Epithelial cell of proximal tubule (primary cell): Measurements from ENCODE around the gene CD74. TPM values are rescaled to one million over a fixed set of nuclear protein-coding genes. Genes with fewer than 3 reads are reported as not detected.

Experiments
- DNase-seq: peaks from one replicate; pipeline ENCODE4 v3.0.0-alpha.2; 2011; ENCODE audit warnings: low read depth
- H3K4me3 ChIP-seq: 2 replicates; pipeline ENCODE4 v1.5.1; 2011; ENCODE audit warnings: low read depth, mild to moderate bottlenecking, low read length
- total RNA-seq: library from RNA; depleted of rRNA; stranded (reverse); fragments of >200 nt; gene quantifications from 2 replicates; pipeline ENCODE4 v1.2.3, GENCODE V29; 2015
- TF ChIP-seq, protein P1 (sequence below): conservative IDR thresholded peaks from 2 replicates; pipeline ENCODE4 v1.5.1; 2012; ENCODE audit warnings: low read depth, mild to moderate bottlenecking, low read length

CD74 gene
- total RNA-seq, 1 donor from 2014 or later, result 54.4 TPM

GRCh38 chr5:150389531-150390266 lies 23.0 kb downstream of the CD74 start:
- no peak overlapping the region for H3K4me3 ChIP-seq
- no peak for DNase-seq
- TF ChIP-seq, protein P1, sequence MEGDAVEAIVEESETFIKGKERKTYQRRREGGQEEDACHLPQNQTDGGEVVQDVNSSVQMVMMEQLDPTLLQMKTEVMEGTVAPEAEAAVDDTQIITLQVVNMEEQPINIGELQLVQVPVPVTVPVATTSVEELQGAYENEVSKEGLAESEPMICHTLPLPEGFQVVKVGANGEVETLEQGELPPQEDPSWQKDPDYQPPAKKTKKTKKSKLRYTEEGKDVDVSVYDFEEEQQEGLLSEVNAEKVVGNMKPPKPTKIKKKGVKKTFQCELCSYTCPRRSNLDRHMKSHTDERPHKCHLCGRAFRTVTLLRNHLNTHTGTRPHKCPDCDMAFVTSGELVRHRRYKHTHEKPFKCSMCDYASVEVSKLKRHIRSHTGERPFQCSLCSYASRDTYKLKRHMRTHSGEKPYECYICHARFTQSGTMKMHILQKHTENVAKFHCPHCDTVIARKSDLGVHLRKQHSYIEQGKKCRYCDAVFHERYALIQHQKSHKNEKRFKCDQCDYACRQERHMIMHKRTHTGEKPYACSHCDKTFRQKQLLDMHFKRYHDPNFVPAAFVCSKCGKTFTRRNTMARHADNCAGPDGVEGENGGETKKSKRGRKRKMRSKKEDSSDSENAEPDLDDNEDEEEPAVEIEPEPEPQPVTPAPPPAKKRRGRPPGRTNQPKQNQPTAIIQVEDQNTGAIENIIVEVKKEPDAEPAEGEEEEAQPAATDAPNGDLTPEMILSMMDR, result no peak

DNA sequence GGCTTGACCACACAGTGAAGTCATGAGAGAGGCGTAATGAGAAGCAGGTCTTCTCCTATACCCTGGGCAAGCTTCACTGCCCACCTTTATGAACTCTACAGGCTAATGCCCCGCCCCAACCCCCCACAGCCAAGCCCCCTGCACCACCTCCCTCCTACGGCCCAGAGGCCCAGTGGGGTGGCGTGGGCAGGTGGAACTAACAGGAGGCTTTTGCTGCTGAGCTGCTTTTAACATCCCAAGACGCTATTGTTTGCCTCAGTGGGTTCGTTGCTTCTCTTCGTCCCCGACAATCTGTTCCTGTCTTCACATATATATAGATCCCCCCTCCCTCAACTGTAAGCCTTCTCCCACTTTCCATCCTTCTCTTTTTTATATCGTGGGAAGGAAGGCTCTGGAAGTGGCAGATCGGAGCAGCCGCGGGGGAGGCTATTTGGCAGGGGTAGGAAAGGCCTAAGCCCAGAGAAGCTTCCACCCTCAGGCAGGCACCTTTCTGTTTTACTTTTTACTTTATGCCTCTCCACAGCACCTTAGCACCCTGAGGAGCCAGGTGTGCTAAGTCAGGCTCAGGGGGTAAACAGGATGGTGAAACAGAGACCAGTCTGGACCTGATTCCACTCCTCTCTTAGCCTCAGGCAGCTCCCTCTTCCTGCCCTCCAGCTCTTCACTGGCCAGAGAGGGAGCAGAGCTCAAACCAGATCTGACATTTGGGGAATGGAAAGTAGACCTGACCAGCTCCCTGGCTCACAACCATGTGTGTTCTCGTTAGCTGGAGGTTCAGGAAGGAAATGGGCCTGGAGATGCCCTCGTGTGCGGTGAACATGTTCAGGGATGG lies 26.5 kb downstream of the CD74 start:
- TF ChIP-seq, protein P1, result no peak
- H3K4me3 ChIP-seq, result no peak overlapping the region
- no peak for DNase-seq

GRCh38 chr5:150384701-150385100 lies 28.0 kb downstream of the CD74 start:
- no peak overlapping the region for H3K4me3 ChIP-seq
- no peak for DNase-seq
- TF ChIP-seq, protein P1, result no peak

- TF ChIP-seq, protein P1, result no peak
- DNase-seq, result no peak
- no peak overlapping the region for H3K4me3 ChIP-seq
Measured at GRCh38 chr5:150377964-150378694, 34.6 kb downstream of the CD74 start.

DNA sequence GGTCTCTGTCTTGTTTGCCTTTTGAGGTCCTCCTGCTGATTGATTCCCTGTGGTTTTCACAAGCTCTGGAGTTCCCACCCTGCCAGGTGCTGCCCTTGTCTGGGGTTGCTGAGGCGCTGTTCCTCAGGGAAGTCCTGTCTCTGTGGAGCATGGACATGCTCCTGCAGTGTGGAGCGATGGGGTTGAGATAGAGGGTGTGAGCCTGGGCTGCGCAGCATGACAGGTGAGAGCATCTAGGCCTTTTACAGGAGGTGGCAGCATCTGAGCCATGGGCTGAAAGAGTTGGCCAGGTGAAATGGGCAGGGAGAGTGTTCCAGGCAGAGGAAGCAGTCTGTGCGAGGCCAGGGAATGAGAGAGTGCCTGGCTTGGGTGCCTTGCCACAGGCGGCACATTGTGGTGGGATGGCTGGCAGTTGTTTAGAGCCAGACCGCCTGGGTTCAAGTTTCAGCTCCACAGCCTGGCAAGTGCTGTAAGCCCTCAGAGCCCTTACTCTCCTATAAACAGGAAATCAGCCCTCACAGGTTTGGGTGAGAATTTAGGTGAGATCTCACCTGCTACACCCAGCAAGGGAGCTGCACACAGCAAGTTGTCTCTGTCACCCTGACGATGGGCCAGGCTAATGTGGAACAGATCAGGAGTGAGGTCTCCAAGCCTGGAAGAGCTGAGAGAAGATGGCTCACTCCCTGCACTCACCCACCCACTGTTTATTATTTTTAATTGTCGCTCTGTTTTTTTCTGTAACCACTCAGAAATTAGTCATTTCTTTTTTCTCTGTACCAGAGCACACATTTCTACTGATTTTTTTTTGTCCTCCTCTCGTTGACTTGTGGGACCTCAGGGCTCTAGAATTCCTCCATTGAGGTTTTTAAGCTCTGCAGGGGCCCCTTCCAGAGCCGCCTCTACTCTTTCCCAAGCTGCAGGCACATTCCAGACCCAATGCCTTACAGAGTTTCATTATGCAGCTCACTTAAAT lies 35.6 kb downstream of the CD74 start:
- TF ChIP-seq, protein P1, result no peak
- DNase-seq, result no peak
- no peak overlapping the region for H3K4me3 ChIP-seq

GRCh38 chr5:150374651-150375050 lies 38.1 kb downstream of the CD74 start:
- DNase-seq, result no peak
- TF ChIP-seq, protein P1, result no peak
- no peak overlapping the region for H3K4me3 ChIP-seq
